ENCODE data around the gene KIAA1328.
"Not testable (repeated sequence)": the region's sequence is repeated elsewhere in the genome, so short reads cannot be mapped to it uniquely, and the experiment has no call there.

DNA sequence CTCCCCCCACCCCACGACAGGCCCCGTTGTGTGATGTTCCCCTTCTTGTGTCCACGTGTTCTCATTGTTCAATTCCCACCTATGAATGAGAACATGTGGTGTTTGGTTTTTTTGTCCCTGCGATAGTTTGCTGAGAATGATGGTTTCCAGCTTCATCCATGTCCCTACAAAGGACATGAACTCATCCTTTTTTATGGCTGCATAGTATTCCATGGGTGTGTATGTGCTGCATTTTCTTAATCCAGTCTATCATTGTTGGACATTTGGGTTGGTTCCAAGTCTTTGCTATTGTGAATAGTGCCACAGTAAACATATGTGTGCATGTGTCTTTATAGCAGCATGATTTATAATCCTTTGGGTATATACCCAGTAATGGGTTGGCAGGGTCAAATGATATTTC, 80.4 kb downstream of the KIAA1328 start:
- TF ChIP-seq POLR2A, CTCF (IDR thresholded peaks at IDR 0.05): not testable (repeated sequence)
